Hepatocyte (in vitro differentiated cells): ENCODE data around the gene PTPRD. TPM values are rescaled to one million over a fixed set of nuclear protein-coding genes. Genes with fewer than 3 reads are reported as not detected.

ENCODE experiments used
- DNase-seq: peaks from one replicate; pipeline ENCODE4 v3.0.0-alpha.2; 2016; ENCODE audit warnings: low spot score
- H2AFZ ChIP-seq: fragments of 200-600 bp; sonication (generic); 2 replicates; pipeline ENCODE4 v1.6.0; 2016; ENCODE audit warnings: antibody characterized with exemption, mild to moderate bottlenecking
- H3K27ac ChIP-seq: fragments of 200-600 bp; sonication (generic); 2 replicates; pipeline ENCODE4 v1.5.1; 2016; ENCODE audit warnings: mild to moderate bottlenecking
- H3K27me3 ChIP-seq: fragments of 200-600 bp; sonication (generic); 2 replicates; pipeline ENCODE4 v1.6.1; 2016
- H3K36me3 ChIP-seq: fragments of 200-600 bp; sonication (generic); replicated peaks from 2 replicates; pipeline ENCODE4 v1.5.1; 2016; ENCODE audit warnings: low read depth; ENCODE audit not compliant: insufficient read depth
- H3K4me1 ChIP-seq: fragments of 200-600 bp; sonication (generic); 2 replicates; pipeline ENCODE4 v1.5.1; 2016; ENCODE audit warnings: mild to moderate bottlenecking, moderate library complexity; ENCODE audit not compliant: insufficient read depth
- H3K4me2 ChIP-seq: fragments of 200-600 bp; sonication (generic); 2 replicates; pipeline ENCODE4 v1.6.0; 2016
- H3K4me3 ChIP-seq: fragments of 200-600 bp; sonication (generic); 2 replicates; pipeline ENCODE4 v1.5.1; 2016; ENCODE audit warnings: mild to moderate bottlenecking
- H3K79me2 ChIP-seq: fragments of 200-600 bp; sonication (generic); 2 replicates; pipeline ENCODE4 v1.6.0; 2017; ENCODE audit warnings: mild to moderate bottlenecking
- H3K9me2 ChIP-seq: fragments of 200-600 bp; sonication (generic); replicated peaks from 2 replicates; pipeline ENCODE4 v1.6.0; 2017; ENCODE audit warnings: mild to moderate bottlenecking; ENCODE audit not compliant: insufficient read depth
- H3K9me3 ChIP-seq: fragments of 200-600 bp; sonication (generic); 2 replicates; pipeline ENCODE4 v1.5.1; 2016; ENCODE audit warnings: low read depth, mild to moderate bottlenecking
- H4K20me1 ChIP-seq: fragments of 200-600 bp; sonication (generic); 2 replicates; pipeline ENCODE4 v1.6.0; 2016; ENCODE audit warnings: mild to moderate bottlenecking; ENCODE audit not compliant: insufficient read depth, poor library complexity, severe bottlenecking
- CTCF ChIP-seq: fragments of 200-600 bp; sonication (generic); IDR thresholded peaks from 2 replicates; pipeline ENCODE4 v1.5.1; 2016; ENCODE audit warnings: antibody characterized with exemption, mild to moderate bottlenecking; ENCODE audit not compliant: poor library complexity
- EZH2 ChIP-seq: fragments of 200-600 bp; sonication (generic); IDR thresholded peaks from 2 replicates; pipeline ENCODE4 v1.6.1; 2016; ENCODE audit warnings: antibody characterized with exemption, mild to moderate bottlenecking, borderline replicate concordance
- EZH2phosphoT487 ChIP-seq: fragments of 200-600 bp; sonication (generic); IDR thresholded peaks from one replicate; pipeline ENCODE4 v1.6.1; 2018; ENCODE audit warnings: antibody characterized with exemption, mild to moderate bottlenecking, low read depth, moderate library complexity; ENCODE audit not compliant: unreplicated experiment, severe bottlenecking
- WGBS: methylation state at CpG from one replicate; pipeline ENCODE4 v1.1.6; 2016; ENCODE audit warnings: low lambda C conversion rate; ENCODE audit errors: missing lambda C conversion rate; 5-methylcytosine and 5-hydroxymethylcytosine counted together
- polyA plus RNA-seq: library from polyadenylated mRNA; unstranded; fragments of >200 nt; fragmentation: Nextera tagmentation; extraction: Ambion mirVana; gene quantifications from 2 replicates; pipeline ENCODE4 v1.2.1, GENCODE V29; 2016
- total RNA-seq: library from RNA; depleted of rRNA; stranded (reverse); fragments of >200 nt; gene quantifications from 2 replicates; pipeline ENCODE4 v1.2.3, GENCODE V29; 2014

Gene PTPRD
- total and polyA plus RNA-seq, 2 experiments from 2014 or later: 6.5 to 77.6 TPM

GRCh38 chr9:8696516-8696915 lies 1916.3 kb downstream of the PTPRD start:
- Histone ChIP-seq H3K9me2 (no peaks in the 10 kb centered on the region), H3K4me3 (no peak overlapping the region), H3K9me3 (no peaks in the 10 kb centered on the region), H3K79me2 (no peaks in the 10 kb centered on the region), H3K4me2 (no peak overlapping the region), H3K27me3 (no peaks in the 10 kb centered on the region), H3K27ac (no peak overlapping the region), H3K4me1 (no peaks in the 10 kb centered on the region), H2AFZ (no peak overlapping the region), H4K20me1 (no peaks in the 10 kb centered on the region), H3K36me3 (no peaks in the 10 kb centered on the region)
- TF ChIP-seq CTCF (no peak), EZH2phosphoT487 (no peak), EZH2 (no peak)
- DNase-seq: no peak
- WGBS: 82% methylated on average over 6 of the region's 6 CpGs

- WGBS: 77% methylated on average over 4 of the region's 4 CpGs
- H2AFZ ChIP-seq: no peak overlapping the region
- H3K36me3 ChIP-seq: no peaks in the 10 kb centered on the region
- H3K4me3 ChIP-seq: no peak overlapping the region
- H3K79me2 ChIP-seq: no peaks in the 10 kb centered on the region
- DNase-seq: no peak
- no peak for TF ChIP-seq EZH2
- no peak for TF ChIP-seq CTCF
- no peak for TF ChIP-seq EZH2phosphoT487
- no peaks in the 10 kb centered on the region for H4K20me1 ChIP-seq
- H3K4me1 ChIP-seq: no peaks in the 10 kb centered on the region
- no peaks in the 10 kb centered on the region for H3K27me3 ChIP-seq
- H3K4me2 ChIP-seq: no peak overlapping the region
- no peak overlapping the region for H3K27ac ChIP-seq
- no peaks in the 10 kb centered on the region for H3K9me3 ChIP-seq
- no peaks in the 10 kb centered on the region for H3K9me2 ChIP-seq
These were observed 1917.7 kb downstream of the PTPRD start for GRCh38 chr9:8694983-8695588.

GRCh38 chr9:8693464-8693863 lies 1919.3 kb downstream of the PTPRD start:
- no peaks in the 10 kb centered on the region for H3K36me3 ChIP-seq
- no peak for DNase-seq
- H3K79me2 ChIP-seq: no peaks in the 10 kb centered on the region
- H3K27me3 ChIP-seq: no peaks in the 10 kb centered on the region
- H3K27ac ChIP-seq: no peak overlapping the region
- no peaks in the 10 kb centered on the region for H3K4me1 ChIP-seq
- H3K9me2 ChIP-seq: no peaks in the 10 kb centered on the region
- H3K4me3 ChIP-seq: no peak overlapping the region
- no peak overlapping the region for H2AFZ ChIP-seq
- 91% methylated on average over 6 of the region's 6 CpGs for WGBS
- no peaks in the 10 kb centered on the region for H3K9me3 ChIP-seq
- TF ChIP-seq CTCF: no peak
- TF ChIP-seq EZH2phosphoT487: no peak
- H3K4me2 ChIP-seq: no peak overlapping the region
- no peaks in the 10 kb centered on the region for H4K20me1 ChIP-seq

GRCh38 chr9:8686516-8686915 lies 1926.3 kb downstream of the PTPRD start:
- no peak for DNase-seq
- TF ChIP-seq EZH2 (no peak), CTCF (no peak), EZH2phosphoT487 (no peak)
- no peak overlapping the region for H2AFZ ChIP-seq

More at GRCh38 chr9:8686516-8686915, 1926.3 kb downstream of the PTPRD start:
- H3K79me2 ChIP-seq: no peaks in the 10 kb centered on the region
- H3K4me2 ChIP-seq: no peak overlapping the region
- H3K4me1 ChIP-seq: no peaks in the 10 kb centered on the region
- WGBS: 91% methylated on average over 2 of the region's 2 CpGs
- no peaks in the 10 kb centered on the region for H3K9me2 ChIP-seq
- no peaks in the 10 kb centered on the region for H3K36me3 ChIP-seq
- no peak overlapping the region for H3K4me3 ChIP-seq
- no peaks in the 10 kb centered on the region for H4K20me1 ChIP-seq
- no peak overlapping the region for H3K27ac ChIP-seq
- no peaks in the 10 kb centered on the region for H3K27me3 ChIP-seq
- no peaks in the 10 kb centered on the region for H3K9me3 ChIP-seq
